GM21529 (cell line): ENCODE data around the gene ZFX.

Experiments
- ATAC-seq: cut with Tn5 transposase; IDR thresholded peaks from one replicate; pipeline ENCODE4 v1.9.1; 2021; ENCODE audit not compliant: unreplicated experiment

The ZFX gene

GRCh38 chrX:24198101-24198500 is 48.6 kb downstream of the ZFX start:
- no peak for ATAC-seq

- ATAC-seq = no peak
Observed at GRCh38 chrX:24200133-24200532, 50.6 kb downstream of the ZFX start.

GRCh38 chrX:24201216-24201615 is 51.7 kb downstream of the ZFX start:
- ATAC-seq = no peak

- no peak for ATAC-seq
Observed at GRCh38 chrX:24202465-24203031, 53.0 kb downstream of the ZFX start.

GRCh38 chrX:24203072-24203808 is 53.7 kb downstream of the ZFX start:
- no peak for ATAC-seq

GRCh38 chrX:24204331-24204730 is 54.8 kb downstream of the ZFX start:
- ATAC-seq = no peak

GRCh38 chrX:24204958-24205357 is 55.4 kb downstream of the ZFX start:
- peak; percentile 64 for ATAC-seq

- no peak for ATAC-seq
Observed at GRCh38 chrX:24207826-24208225, 58.3 kb downstream of the ZFX start.

GRCh38 chrX:24208496-24209240 is 59.1 kb downstream of the ZFX start:
- no peak for ATAC-seq

GRCh38 chrX:24210190-24210589 is 60.7 kb downstream of the ZFX start:
- ATAC-seq = no peak

- ATAC-seq = no peak
Observed at GRCh38 chrX:24214568-24214967, 65.0 kb downstream of the ZFX start.

GRCh38 chrX:24215272-24215671 is 65.7 kb downstream of the ZFX start:
- ATAC-seq = no peak

GRCh38 chrX:24216037-24216436 is 66.5 kb downstream of the ZFX start:
- ATAC-seq = no peak

- ATAC-seq = no peak
Observed at GRCh38 chrX:24216827-24217226, 67.3 kb downstream of the ZFX start.

GRCh38 chrX:24219320-24219719 is 69.8 kb downstream of the ZFX start:
- no peak for ATAC-seq

- no peak for ATAC-seq
Observed at GRCh38 chrX:24221872-24222271, 72.3 kb downstream of the ZFX start.

GRCh38 chrX:24225265-24225664 is 75.7 kb downstream of the ZFX start:
- ATAC-seq = no peak

GRCh38 chrX:24226176-24226575 is 76.6 kb downstream of the ZFX start:
- no peak for ATAC-seq

- no peak for ATAC-seq
Observed at GRCh38 chrX:24228596-24228995, 79.1 kb downstream of the ZFX start.

GRCh38 chrX:24229400-24229879 is 79.9 kb downstream of the ZFX start:
- ATAC-seq = no peak

GRCh38 chrX:24229976-24230375 is 80.4 kb downstream of the ZFX start:
- no peak for ATAC-seq

- ATAC-seq = no peak
Observed at GRCh38 chrX:24231131-24231540, 81.6 kb downstream of the ZFX start.
